Measurements from ENCODE around the gene ITPR1. TPM values are rescaled to one million over a fixed set of nuclear protein-coding genes. Genes with fewer than 3 reads are reported as not detected.

Gene ITPR1
- total and polyA plus RNA-seq, 2 of the 4 experiments (the other 2 are of a cell fraction), result 1.8 to 5.7 TPM

GRCh38 chr3:4633078-4634004 is 140.2 kb downstream of the ITPR1 start:
- WGBS, 2 experiments (ENCODE audit: extremely low coverage in 2 of 2, insufficient read length in 1 of 2), result 87% methylated on average over 2 of the region's 10 CpGs; no CpG with 5 or more reads in 1 of the 2 experiments
- TF ChIP-seq SMC3 (IDR thresholded peaks at IDR 0.05; ENCODE audit: low read depth, low read length), result peak; percentile 81
- TF ChIP-seq RAD21 (IDR thresholded peaks at IDR 0.05; ENCODE audit: low read length), result peak; percentile 85
- TF ChIP-seq CTCF (conservative IDR thresholded peaks at IDR 0.05; ENCODE audit: low read depth, low read length), result peak; percentile 87
- TF ChIP-seq RCOR1 (IDR thresholded peaks at IDR 0.05; ENCODE audit: insufficient replicate concordance, low read length), result no peak
- no peak for TF ChIP-seq BHLHE40 (IDR thresholded peaks at IDR 0.05; ENCODE audit: low read depth, low read length)
- no peak overlapping the region for H2BK20ac ChIP-seq (ENCODE audit: low read depth, low read length)

More at GRCh38 chr3:4633078-4634004, 140.2 kb downstream of the ITPR1 start:
- H3K4me3 ChIP-seq (ENCODE audit: insufficient read depth, low read depth, low read length), result no peak overlapping the region
- no peak overlapping the region for H4K91ac ChIP-seq (ENCODE audit: insufficient read depth, low read depth, low read length)
- no peak overlapping the region for H3K9ac ChIP-seq (ENCODE audit: low read depth, low read length)
- POLR2A ChIA-PET (ENCODE audit: unreplicated experiment), result no interaction called here
- DNase-seq (peak; percentile 72), ATAC-seq (ENCODE audit: low read depth) (peak; percentile 92)
- dilution Hi-C loops (cut with HindIII; ENCODE audit: low sequenced_read_pairs, unreplicated experiment) (no loop called here), intact Hi-C loops (cut with micrococcal nuclease) (loop anchor here (1.0 to 10.0 kb wide), 4 partner anchors 46 to 1429 kb away; partner anchors contain the start of gene ITPR1), in situ Hi-C loops (cut with MboI; ENCODE audit: low sequenced_read_pairs) (loop anchor here (5.0 kb wide), 1 partner anchor 276 kb away; no protein-coding TSS in a partner anchor)
- no peak overlapping the region for H4K8ac ChIP-seq (ENCODE audit: low read depth in 2 of 2, low read length in 2 of 2)
- no peak overlapping the region for H4K5ac ChIP-seq (ENCODE audit: low read depth, low read length)
- H3K36me3 ChIP-seq (ENCODE audit: control insufficient read depth, insufficient read depth, low read length), result no peaks in the 10 kb centered on the region
- no peaks in the 10 kb centered on the region for H3K27me3 ChIP-seq (ENCODE audit: control insufficient read depth, insufficient read depth, low read length)
- no peak overlapping the region for H2BK5ac ChIP-seq (ENCODE audit: low read depth, low read length, poor library complexity, severe bottlenecking)
- no TSS peak for BruUV-seq (replicated peaks)
- H3K23ac ChIP-seq (ENCODE audit: low read depth, low read length), result no peak overlapping the region
- no peaks in the 10 kb centered on the region for H3K4me1 ChIP-seq (ENCODE audit: control insufficient read depth, insufficient read depth, low read length)
- H3K18ac ChIP-seq (ENCODE audit: low read depth, low read length), result no peak overlapping the region
- H2BK15ac ChIP-seq (ENCODE audit: low read depth, low read length), result no peak overlapping the region
- no peaks in the 10 kb centered on the region for H3K9me1 ChIP-seq (ENCODE audit: insufficient read depth, low read length)
- no peak overlapping the region for H2AFZ ChIP-seq (replicated peaks; ENCODE audit: low read length, poor library complexity)
- no peak overlapping the region for H3K4me2 ChIP-seq (ENCODE audit: low read depth, low read length)
- no peak overlapping the region for H3K56ac ChIP-seq (ENCODE audit: extremely low read depth, insufficient read depth, low read length)
- CTCF ChIA-PET, result interaction anchor here (0.6 to 1.8 kb wide), 14 partner anchors 8 to 312 kb away, joined by 3 to 19 read pairs (median 4); partner anchors contain the start of gene ITPR1
- H4K20me1 ChIP-seq (ENCODE audit: insufficient read depth, low read length), result no peaks in the 10 kb centered on the region
- H3K27ac ChIP-seq (ENCODE audit: insufficient read depth, low read length), result no peak overlapping the region
- no peak overlapping the region for H2AK5ac ChIP-seq (ENCODE audit: low read depth, low read length)
- H3K79me1 ChIP-seq (ENCODE audit: low read depth in 1 of 2, low read length in 2 of 2), result no peaks in the 10 kb centered on the region
- H2BK120ac ChIP-seq (ENCODE audit: low read depth, low read length), result no peak overlapping the region
- H3K4ac ChIP-seq (ENCODE audit: low read depth, low read length), result no peak overlapping the region
- no peak overlapping the region for H3K14ac ChIP-seq (replicated peaks; ENCODE audit: low read depth, low read length)
- no peak overlapping the region for H2AK9ac ChIP-seq (replicated peaks; ENCODE audit: low read depth, low read length, poor library complexity)
- no peaks in the 10 kb centered on the region for H3K9me3 ChIP-seq (ENCODE audit: control insufficient read depth, insufficient read depth, low read length)
